Measurements from ENCODE around the gene SHC2.
"Not testable (repeated sequence)": the region's sequence is repeated elsewhere in the genome, so short reads cannot be mapped to it uniquely, and the experiment has no call there.

SHC2 gene

GRCh38 chr19:468587-469256, 7.9 kb upstream of the SHC2 start:
- no peak for DNase-seq (ENCODE audit: low spot score)

- no peak for DNase-seq (ENCODE audit: low spot score)
Measured at GRCh38 chr19:467554-467953, 6.7 kb upstream of the SHC2 start.

GRCh38 chr19:465056-465816, 4.4 kb upstream of the SHC2 start:
- DNase-seq (ENCODE audit: low spot score): no peak

- no peak for DNase-seq (ENCODE audit: low spot score)
Measured at GRCh38 chr19:464208-464545, 3.3 kb upstream of the SHC2 start.

GRCh38 chr19:463483-464207, 2.8 kb upstream of the SHC2 start:
- no peak for DNase-seq (ENCODE audit: low spot score)

GRCh38 chr19:461721-462551, 1.1 kb upstream of the SHC2 start:
- no peak for DNase-seq (ENCODE audit: low spot score)

GRCh38 chr19:459724-460511, 915 bp downstream of the SHC2 start:
- no peak for DNase-seq (ENCODE audit: low spot score)

GRCh38 chr19:458091-459042, 2.5 kb downstream of the SHC2 start:
- DNase-seq (ENCODE audit: low spot score): no peak

- no peak for DNase-seq (ENCODE audit: low spot score)
Measured at GRCh38 chr19:457636-458035, 3.2 kb downstream of the SHC2 start.

GRCh38 chr19:456547-457110, 4.2 kb downstream of the SHC2 start:
- no peak for DNase-seq (ENCODE audit: low spot score)

GRCh38 chr19:455851-456546, 4.8 kb downstream of the SHC2 start:
- DNase-seq (ENCODE audit: low spot score): no peak

GRCh38 chr19:455031-455705, 5.7 kb downstream of the SHC2 start:
- no peak for DNase-seq (ENCODE audit: low spot score)

- DNase-seq (ENCODE audit: low spot score): no peak
Measured at GRCh38 chr19:453606-454005, 7.2 kb downstream of the SHC2 start.

GRCh38 chr19:452829-453228, 8.0 kb downstream of the SHC2 start:
- no peak for DNase-seq (ENCODE audit: low spot score)

- DNase-seq (ENCODE audit: low spot score): not testable (repeated sequence)
Measured at GRCh38 chr19:450912-451481, 9.8 kb downstream of the SHC2 start.

- DNase-seq (ENCODE audit: low spot score): no peak
Measured at GRCh38 chr19:449916-450315, 10.9 kb downstream of the SHC2 start.

GRCh38 chr19:447816-448560, 12.8 kb downstream of the SHC2 start:
- DNase-seq (ENCODE audit: low spot score): no peak

GRCh38 chr19:447064-447426, 13.8 kb downstream of the SHC2 start:
- DNase-seq (ENCODE audit: low spot score): no peak
